Activated T-helper 17 cell treated with anti-CD3 and anti-CD28 coated beads, Interleukin-2, amount 50 U/mL, for 72 hours (primary cell): ENCODE measurements around the gene UCP2. TPM values are rescaled to one million over a fixed set of nuclear protein-coding genes. Genes with fewer than 3 reads are reported as not detected.

Experiments used
- ATAC-seq: fragments of 150-1000 bp; cut with Tn5 transposase; replicated peaks from 2 replicates; pipeline ENCODE4 v1.10.0; 2021; ENCODE audit warnings: mild to moderate bottlenecking, moderate library complexity
- H3K27ac Mint-ChIP-seq: one replicate; pipeline ENCODE4 v1.8.0; 2022; ENCODE audit warnings: mixed read lengths
- H3K27me3 Mint-ChIP-seq: one replicate; pipeline ENCODE4 v1.8.0; 2022; ENCODE audit warnings: mixed read lengths
- H3K36me3 Mint-ChIP-seq: one replicate; pipeline ENCODE4 v1.8.0; 2022; ENCODE audit warnings: low read depth, mild to moderate bottlenecking, mixed read lengths
- H3K4me1 Mint-ChIP-seq: one replicate; pipeline ENCODE4 v1.8.0; 2022; ENCODE audit warnings: mixed read lengths
- H3K4me3 Mint-ChIP-seq: one replicate; pipeline ENCODE4 v1.8.0; 2022; ENCODE audit warnings: mild to moderate bottlenecking, mixed read lengths
- H3K9me3 Mint-ChIP-seq: one replicate; pipeline ENCODE4 v1.8.0; 2022; ENCODE audit warnings: mixed read lengths
- total RNA-seq, 2 donors: library from RNA; stranded (reverse); gene quantifications; one replicate each; pipeline ENCODE4 v1.2.3, GENCODE V29; 2022

Gene UCP2
- total RNA-seq, 2 donors from 2014 or later: 199 to 269 TPM

GRCh38 chr11:74015919-74016684 is 33.5 kb upstream of the UCP2 start:
- H3K27ac Mint-ChIP-seq: no peak overlapping the region
- no peaks in the 10 kb centered on the region for H3K27me3 Mint-ChIP-seq
- H3K9me3 Mint-ChIP-seq: peaks cover 4% of the 10 kb centered on the region
- H3K4me3 Mint-ChIP-seq: peak overlapping the region; percentile 48
- H3K4me1 Mint-ChIP-seq: peaks cover 31% of the 10 kb centered on the region
- H3K36me3 Mint-ChIP-seq: peaks cover 36% of the 10 kb centered on the region
- ATAC-seq: no peak

GRCh38 chr11:74014880-74015279 is 32.2 kb upstream of the UCP2 start:
- peaks cover 43% of the 10 kb centered on the region for H3K4me1 Mint-ChIP-seq
- no peaks in the 10 kb centered on the region for H3K27me3 Mint-ChIP-seq
- H3K4me3 Mint-ChIP-seq: peak overlapping the region; percentile 48
- peaks cover 47% of the 10 kb centered on the region for H3K36me3 Mint-ChIP-seq
- no peak for ATAC-seq
- peak overlapping the region; percentile 37 for H3K27ac Mint-ChIP-seq
- H3K9me3 Mint-ChIP-seq: peaks cover 4% of the 10 kb centered on the region

GRCh38 chr11:74013141-74013540 is 30.5 kb upstream of the UCP2 start:
- H3K4me3 Mint-ChIP-seq: no peak overlapping the region
- ATAC-seq: no peak
- peaks cover 4% of the 10 kb centered on the region for H3K9me3 Mint-ChIP-seq
- peaks cover 49% of the 10 kb centered on the region for H3K36me3 Mint-ChIP-seq
- no peaks in the 10 kb centered on the region for H3K27me3 Mint-ChIP-seq
- peak overlapping the region; percentile 99 for H3K27ac Mint-ChIP-seq
- H3K4me1 Mint-ChIP-seq: peaks cover 55% of the 10 kb centered on the region

GRCh38 chr11:74012074-74012809 is 29.6 kb upstream of the UCP2 start:
- Mint-ChIP-seq H3K4me1 (peaks cover 55% of the 10 kb centered on the region), H3K4me3 (peak overlapping the region; percentile 78), H3K27me3 (no peaks in the 10 kb centered on the region), H3K36me3 (peaks cover 48% of the 10 kb centered on the region), H3K9me3 (peaks cover 4% of the 10 kb centered on the region), H3K27ac (peak overlapping the region; percentile 99)
- no peak for ATAC-seq

GRCh38 chr11:74011360-74012073 is 28.9 kb upstream of the UCP2 start:
- peak overlapping the region; percentile 78 for H3K4me3 Mint-ChIP-seq

GRCh38 chr11:74010306-74011300 is 28.0 kb upstream of the UCP2 start:
- Mint-ChIP-seq H3K4me3 (peak overlapping the region; percentile 78), H3K9me3 (peaks cover 4% of the 10 kb centered on the region), H3K4me1 (peaks cover 43% of the 10 kb centered on the region), H3K27ac (peak overlapping the region; percentile 99), H3K27me3 (no peaks in the 10 kb centered on the region), H3K36me3 (peaks cover 32% of the 10 kb centered on the region)
- no peak for ATAC-seq

More at GRCh38 chr11:74011360-74012073, 28.9 kb upstream of the UCP2 start:
- peaks cover 41% of the 10 kb centered on the region for H3K36me3 Mint-ChIP-seq
- no peaks in the 10 kb centered on the region for H3K27me3 Mint-ChIP-seq
- ATAC-seq: peak; percentile 81
- peaks cover 4% of the 10 kb centered on the region for H3K9me3 Mint-ChIP-seq
- peaks cover 53% of the 10 kb centered on the region for H3K4me1 Mint-ChIP-seq
- peak overlapping the region; percentile 99 for H3K27ac Mint-ChIP-seq

GRCh38 chr11:74009675-74010305 is 27.1 kb upstream of the UCP2 start:
- no peak for ATAC-seq
- peaks cover 4% of the 10 kb centered on the region for H3K9me3 Mint-ChIP-seq
- peak overlapping the region; percentile 99 for H3K27ac Mint-ChIP-seq
- peak overlapping the region; percentile 78 for H3K4me3 Mint-ChIP-seq
- H3K36me3 Mint-ChIP-seq: peaks cover 29% of the 10 kb centered on the region
- peaks cover 45% of the 10 kb centered on the region for H3K4me1 Mint-ChIP-seq
- H3K27me3 Mint-ChIP-seq: no peaks in the 10 kb centered on the region

GRCh38 chr11:74009230-74009547 is 26.5 kb upstream of the UCP2 start:
- H3K4me1 Mint-ChIP-seq: peaks cover 44% of the 10 kb centered on the region
- no peak overlapping the region for H3K4me3 Mint-ChIP-seq
- no peak for ATAC-seq
- peaks cover 29% of the 10 kb centered on the region for H3K36me3 Mint-ChIP-seq
- peak overlapping the region; percentile 87 for H3K27ac Mint-ChIP-seq
- no peaks in the 10 kb centered on the region for H3K27me3 Mint-ChIP-seq
- H3K9me3 Mint-ChIP-seq: peaks cover 4% of the 10 kb centered on the region

- H3K9me3 Mint-ChIP-seq: peaks cover 4% of the 10 kb centered on the region
- no peak for ATAC-seq
- H3K36me3 Mint-ChIP-seq: peaks cover 29% of the 10 kb centered on the region
- no peaks in the 10 kb centered on the region for H3K27me3 Mint-ChIP-seq
- peaks cover 39% of the 10 kb centered on the region for H3K4me1 Mint-ChIP-seq
- peak within 1 kb of the TSS; percentile 99 for H3K27ac Mint-ChIP-seq
- peak within 1 kb of the TSS; percentile 78 for H3K4me3 Mint-ChIP-seq
Measured at GRCh38 chr11:74008373-74009229, 26.0 kb upstream of the UCP2 start, which contains the start of gene UCP3. Gene UCP3, minus strand, starts transcription at chr11:74009085. Its CDS starts 2,043 bp downstream, at chr11:74007042.

- Mint-ChIP-seq H3K9me3 (peaks cover 4% of the 10 kb centered on the region), H3K27me3 (no peaks in the 10 kb centered on the region), H3K27ac (peak overlapping the region; percentile 87), H3K4me3 (no peak overlapping the region), H3K4me1 (peaks cover 44% of the 10 kb centered on the region), H3K36me3 (peaks cover 34% of the 10 kb centered on the region)
- ATAC-seq: no peak
Measured at GRCh38 chr11:74007691-74008372, 25.2 kb upstream of the UCP2 start.

GRCh38 chr11:74006743-74007304 is 24.2 kb upstream of the UCP2 start:
- peaks cover 43% of the 10 kb centered on the region for H3K4me1 Mint-ChIP-seq
- H3K4me3 Mint-ChIP-seq: no peak overlapping the region
- peaks cover 27% of the 10 kb centered on the region for H3K36me3 Mint-ChIP-seq
- H3K9me3 Mint-ChIP-seq: peaks cover 4% of the 10 kb centered on the region
- no peaks in the 10 kb centered on the region for H3K27me3 Mint-ChIP-seq
- ATAC-seq: no peak
- H3K27ac Mint-ChIP-seq: peak overlapping the region; percentile 59
